Hepatocyte (in vitro differentiated cells): Measurements from ENCODE around the gene CORT.
"Not testable (repeated sequence)": the region's sequence is repeated elsewhere in the genome, so short reads cannot be mapped to it uniquely, and the experiment has no call there.

Source experiments
- CTCF ChIP-seq: fragments of 200-600 bp; sonication (generic); IDR thresholded peaks from 2 replicates; pipeline ENCODE4 v1.5.1; 2016; ENCODE audit warnings: antibody characterized with exemption, mild to moderate bottlenecking; ENCODE audit not compliant: poor library complexity
- EZH2 ChIP-seq: fragments of 200-600 bp; sonication (generic); IDR thresholded peaks from 2 replicates; pipeline ENCODE4 v1.6.1; 2016; ENCODE audit warnings: antibody characterized with exemption, mild to moderate bottlenecking, borderline replicate concordance
- EZH2phosphoT487 ChIP-seq: fragments of 200-600 bp; sonication (generic); IDR thresholded peaks from one replicate; pipeline ENCODE4 v1.6.1; 2018; ENCODE audit warnings: antibody characterized with exemption, mild to moderate bottlenecking, low read depth, moderate library complexity; ENCODE audit not compliant: unreplicated experiment, severe bottlenecking

- TF ChIP-seq CTCF, EZH2, EZH2phosphoT487: not testable (repeated sequence)
These were observed 7.6 kb downstream of the CORT start for GRCh38 chr1:10457462-10457861.
